GM12801 (cell line): Measurements from ENCODE around the gene NIPSNAP3A.

Experiments used
- CTCF ChIP-seq: IDR thresholded peaks from one replicate; pipeline ENCODE4 v1.5.1; 2011; ENCODE audit warnings: control low read depth; ENCODE audit not compliant: insufficient read length; ENCODE audit errors: extremely low read depth

The NIPSNAP3A gene

GRCh38 chr9:104747565-104748358 is at the start of gene NIPSNAP3A:
Gene NIPSNAP3A, plus strand, starts transcription at chr9:104747683. Its CDS starts 110 bp downstream, at chr9:104747793.
- no peak for TF ChIP-seq CTCF

- no peak for TF ChIP-seq CTCF
These were observed 47.2 kb upstream of the NIPSNAP3A start for GRCh38 chr9:104700306-104700705.

GRCh38 chr9:104711604-104712003 is 35.9 kb upstream of the NIPSNAP3A start:
- no peak for TF ChIP-seq CTCF

- TF ChIP-seq CTCF, result no peak
These were observed 22.5 kb upstream of the NIPSNAP3A start for GRCh38 chr9:104725014-104725413.

- TF ChIP-seq CTCF, result no peak
These were observed 9.0 kb upstream of the NIPSNAP3A start for GRCh38 chr9:104738452-104738851.

- no peak for TF ChIP-seq CTCF
These were observed 6.9 kb upstream of the NIPSNAP3A start for GRCh38 chr9:104740621-104741020.

GRCh38 chr9:104743376-104743985 is 4.0 kb upstream of the NIPSNAP3A start:
- no peak for TF ChIP-seq CTCF
